Measurements from ENCODE around the gene MEI4.
"Not testable (repeated sequence)": the region's sequence is repeated elsewhere in the genome, so short reads cannot be mapped to it uniquely, and the experiment has no call there.

Gene MEI4

GRCh38 chr6:77822265-77822664 is 169.4 kb downstream of the MEI4 start:
- no peak for DNase-seq

- DNase-seq: no peak
Measured at GRCh38 chr6:77825204-77825603, 172.4 kb downstream of the MEI4 start.

DNA sequence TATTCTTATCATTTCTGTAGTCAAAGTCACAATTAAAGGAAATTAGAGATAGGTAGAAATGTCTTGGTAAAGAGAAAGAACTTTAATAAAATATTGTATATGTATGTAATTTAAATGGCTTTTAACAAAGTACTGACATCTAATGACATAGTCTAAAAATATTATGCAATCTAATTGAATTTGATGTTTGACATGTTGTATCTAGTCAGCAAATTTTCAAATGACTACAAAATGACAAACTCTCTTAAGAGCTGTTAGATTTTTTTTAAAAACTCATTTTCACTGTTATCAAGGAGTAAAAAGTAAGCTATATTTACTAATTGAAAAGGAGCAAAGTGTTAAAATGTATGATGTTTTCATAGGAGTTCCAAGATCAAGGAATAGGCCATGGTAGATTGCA is 176.9 kb downstream of the MEI4 start:
- no peak for DNase-seq

- DNase-seq: not testable (repeated sequence)
Measured at GRCh38 chr6:77833749-77834148, 180.9 kb downstream of the MEI4 start.

- no peak for DNase-seq
Measured at GRCh38 chr6:77834591-77834996, 181.8 kb downstream of the MEI4 start.

GRCh38 chr6:77837034-77837784 is 184.4 kb downstream of the MEI4 start:
- no peak for DNase-seq

- DNase-seq: no peak
Measured at GRCh38 chr6:77839292-77839691, 186.5 kb downstream of the MEI4 start.

GRCh38 chr6:77844822-77845221 is 192.0 kb downstream of the MEI4 start:
- no peak for DNase-seq

DNA sequence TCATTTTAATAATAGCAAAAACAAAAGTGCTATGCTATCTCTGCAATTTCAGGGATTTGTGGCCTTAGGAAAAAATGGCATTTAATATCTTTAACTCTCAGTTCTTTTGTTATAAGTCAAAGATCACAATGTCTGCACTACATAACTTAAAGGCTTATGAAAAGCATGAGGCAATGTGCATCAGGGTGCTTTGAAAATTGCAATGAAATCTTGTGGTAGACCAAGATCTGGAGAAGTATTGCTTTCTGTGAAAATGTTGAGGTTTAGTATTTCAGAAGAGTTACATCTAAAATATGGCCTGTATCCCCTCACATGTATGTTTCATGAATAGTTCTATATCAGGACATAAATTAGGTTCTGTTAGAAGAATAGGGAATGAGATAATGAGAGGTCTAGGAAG is 200.6 kb downstream of the MEI4 start:
- no peak for DNase-seq

- DNase-seq: no peak
Measured at GRCh38 chr6:77856391-77856790, 203.6 kb downstream of the MEI4 start.

GRCh38 chr6:77857421-77857820 is 204.6 kb downstream of the MEI4 start:
- no peak for DNase-seq

- DNase-seq: no peak
Measured at GRCh38 chr6:77876300-77876699, 223.5 kb downstream of the MEI4 start.

- no peak for DNase-seq
Measured at GRCh38 chr6:77879527-77879926, 226.7 kb downstream of the MEI4 start.

GRCh38 chr6:77880501-77880900 is 227.7 kb downstream of the MEI4 start:
- no peak for DNase-seq

DNA sequence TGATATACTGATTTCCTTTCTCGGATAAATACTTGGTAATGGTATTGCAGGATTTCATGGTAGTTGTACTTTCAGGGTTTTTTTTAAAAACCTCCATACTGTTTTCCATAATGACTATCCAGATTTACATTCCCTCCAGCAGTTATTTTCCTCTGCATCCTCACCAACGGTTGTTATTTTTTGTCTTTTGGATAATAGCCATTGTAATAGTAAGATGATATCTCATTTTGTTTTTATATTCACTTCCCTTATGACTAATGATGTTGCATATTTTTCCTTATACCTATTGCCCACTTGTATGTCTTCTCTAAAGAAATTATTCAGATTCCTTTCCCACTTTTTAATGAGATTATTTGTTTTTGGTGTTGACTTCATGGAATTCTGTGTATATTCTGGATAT is 231.0 kb downstream of the MEI4 start:
- DNase-seq: no peak

GRCh38 chr6:77893391-77893790 is 240.6 kb downstream of the MEI4 start:
- DNase-seq: no peak

DNA sequence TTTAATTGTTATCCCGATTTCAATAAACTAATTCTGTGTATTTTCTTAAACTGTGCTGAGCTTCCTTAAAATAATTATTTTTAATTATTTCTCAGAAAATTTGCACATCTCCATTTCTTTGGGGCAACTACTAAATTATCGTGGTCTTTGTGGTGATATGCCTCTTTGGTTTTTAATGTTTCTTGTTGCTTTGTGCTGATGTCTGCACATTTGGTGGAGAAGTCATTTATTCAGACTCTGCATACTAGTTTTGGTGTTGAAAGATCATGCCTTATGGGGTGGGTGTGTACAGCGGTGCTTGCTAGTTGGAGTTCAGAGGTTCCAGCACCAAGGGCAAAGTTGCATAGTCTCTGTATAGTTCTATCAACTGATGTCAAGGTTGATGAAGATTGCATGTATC is 253.2 kb downstream of the MEI4 start:
- DNase-seq: no peak

GRCh38 chr6:77910826-77911225 is 258.0 kb downstream of the MEI4 start:
- no peak for DNase-seq

DNA sequence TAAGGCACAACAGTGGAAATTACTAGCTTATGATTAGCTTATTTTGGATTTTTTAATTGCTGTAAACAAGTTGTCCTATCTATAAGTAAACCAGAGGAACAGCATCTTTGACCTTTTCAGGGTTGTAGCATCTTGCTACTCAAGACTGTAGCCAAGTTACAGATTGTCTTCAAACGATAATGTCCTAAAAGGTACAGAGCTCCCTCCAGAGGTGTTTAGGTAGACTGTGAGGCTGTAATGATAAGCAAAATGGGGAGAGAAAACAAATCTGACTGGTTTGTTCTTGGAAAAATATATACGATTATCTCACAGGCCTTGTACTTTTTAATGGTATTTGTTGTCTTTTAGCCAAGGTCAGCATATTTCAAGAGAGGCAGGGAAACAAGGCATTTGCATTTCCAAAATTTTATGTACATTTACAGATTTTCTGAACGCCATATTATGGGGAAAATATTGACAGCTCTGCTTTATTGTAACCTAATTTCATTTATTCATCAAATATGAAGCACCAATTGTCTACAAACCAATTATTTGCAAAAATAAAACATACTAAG is 273.4 kb downstream of the MEI4 start:
- DNase-seq: no peak

DNA sequence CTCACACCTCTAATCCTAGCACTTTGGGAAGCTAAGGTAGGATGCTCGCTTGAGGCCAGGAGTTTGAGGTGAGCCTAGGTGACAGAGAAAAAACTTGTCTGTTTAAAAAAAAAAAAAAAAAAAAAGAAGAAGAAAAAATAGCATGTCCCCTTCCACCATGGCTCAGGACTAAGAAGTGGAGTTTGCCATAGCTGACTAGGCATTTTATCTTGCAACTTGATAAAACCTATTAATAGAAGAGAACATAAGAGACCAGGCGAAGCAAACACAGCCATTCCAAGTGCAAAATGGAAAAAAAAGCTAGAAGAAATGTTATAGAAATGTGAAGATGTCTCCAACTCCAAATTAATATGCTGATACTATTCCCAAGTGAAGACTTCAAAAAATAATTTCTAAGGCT is 277.5 kb downstream of the MEI4 start:
- no peak for DNase-seq

DNA sequence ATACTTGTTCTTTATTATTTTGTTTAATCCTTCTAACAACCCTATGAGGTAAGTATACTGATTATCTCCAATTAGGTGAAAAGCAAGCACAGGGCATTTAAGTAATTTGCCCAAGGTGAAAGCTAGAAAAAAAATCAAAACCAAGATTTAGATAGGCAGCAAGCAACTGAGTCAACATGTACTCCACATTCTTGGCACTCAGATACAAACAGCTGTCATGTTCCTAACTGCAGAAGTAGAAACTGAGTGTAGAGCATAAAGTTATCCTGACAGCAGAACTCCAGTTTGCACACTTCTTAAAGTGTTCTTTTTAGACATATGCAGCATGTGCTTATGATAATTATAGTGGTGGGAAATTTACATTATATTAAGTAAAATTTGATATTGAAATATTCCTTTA is 278.1 kb downstream of the MEI4 start:
- DNase-seq: no peak

GRCh38 chr6:77962070-77962469 is 309.2 kb downstream of the MEI4 start:
- no peak for DNase-seq

GRCh38 chr6:77965449-77965848 is 312.6 kb downstream of the MEI4 start:
- no peak for DNase-seq

DNA sequence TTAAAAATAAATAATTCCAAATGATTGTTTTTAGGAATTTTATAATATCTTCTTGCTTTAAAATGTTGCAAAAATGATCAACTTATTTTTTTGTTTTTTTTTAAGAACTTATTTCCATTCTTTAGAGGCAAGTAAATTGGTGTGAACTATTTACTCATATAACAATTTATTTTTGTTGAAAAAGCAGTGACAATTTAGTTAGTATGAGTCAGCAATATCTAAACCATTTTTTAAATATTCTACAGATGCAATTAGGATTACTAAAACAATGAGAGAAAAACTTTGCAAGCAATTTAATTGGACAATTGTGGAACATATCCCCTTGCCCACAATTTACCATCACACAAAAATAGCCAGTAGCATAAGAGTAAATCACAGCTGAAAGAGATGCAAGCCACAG is 319.5 kb downstream of the MEI4 start:
- no peak for DNase-seq

Data from activated naive CD4-positive, alpha-beta T cell treated with anti-CD3 and anti-CD28 coated beads, Interleukin-2, amount 50 U/mL, for 16 hours (primary cell).